MCF 10A (cell line): ENCODE results near the gene GNAL. TPM values are rescaled to one million over a fixed set of nuclear protein-coding genes. Genes with fewer than 3 reads are reported as not detected.

Experiments
- BruUV-seq: library from RNA; stranded (reverse); fragments of 400-500 nt; replicated peaks from 2 replicates; lab custom pipeline; 2021; lab: Mats Ljungman, UMichigan
- CTCF ChIA-PET: fragments of 300-600 bp; sonication (Branson Sonifier 250); formaldehyde crosslinking; extraction: SDS; loops from one replicate; lab custom pipeline; 2021; ENCODE audit warnings: antibody characterized with exemption, inconsistent platforms; lab: Yijun Ruan, JAX
- POLR2A ChIA-PET: fragments of 300-600, 350-650 bp; sonication (Branson Sonifier 250); formaldehyde crosslinking; extraction: SDS; loops from one replicate; lab custom pipeline; 2020; ENCODE audit warnings: antibody characterized with exemption, inconsistent platforms; lab: Yijun Ruan, JAX
- DNase-seq: peaks from one replicate; pipeline ENCODE4 v3.0.0-alpha.2; 2018; ENCODE audit not compliant: unreplicated experiment
- H3K27ac Mint-ChIP-seq: one replicate; pipeline ENCODE4 v1.8.0; 2022; ENCODE audit warnings: mild to moderate bottlenecking, low read depth, mixed read lengths; ENCODE audit not compliant: unreplicated experiment
- H3K27me3 Mint-ChIP-seq: one replicate; pipeline ENCODE4 v1.8.0; 2022; ENCODE audit warnings: mixed read lengths; ENCODE audit not compliant: insufficient read depth, unreplicated experiment
- H3K36me3 Mint-ChIP-seq: one replicate; pipeline ENCODE4 v1.8.0; 2022; ENCODE audit warnings: mild to moderate bottlenecking, moderate library complexity, mixed read lengths; ENCODE audit not compliant: insufficient read depth, unreplicated experiment
- H3K4me1 Mint-ChIP-seq: one replicate; pipeline ENCODE4 v1.8.0; 2022; ENCODE audit warnings: mixed read lengths; ENCODE audit not compliant: insufficient read depth, unreplicated experiment
- H3K4me3 Mint-ChIP-seq: one replicate; pipeline ENCODE4 v1.8.0; 2022; ENCODE audit warnings: mild to moderate bottlenecking, moderate library complexity, mixed read lengths; ENCODE audit not compliant: unreplicated experiment
- H3K9me3 Mint-ChIP-seq: one replicate; pipeline ENCODE4 v1.8.0; 2022; ENCODE audit warnings: mixed read lengths; ENCODE audit not compliant: unreplicated experiment
- intact Hi-C: fragments of 100-400 bp; cut with micrococcal nuclease; formaldehyde crosslinking; loops from 2 replicates; pipeline ENCODE4 v1.14.1; 2022
- total RNA-seq: library from RNA; stranded (reverse); gene quantifications from 2 replicates; pipeline ENCODE4 v1.2.3, GENCODE V29; 2022
- TF ChIP-seq, protein P1 (sequence below): fragments of 200-600 bp; IDR thresholded peaks from one replicate; pipeline ENCODE4 v1.8.0; 2022; ENCODE audit warnings: antibody characterized with exemption, mild to moderate bottlenecking; ENCODE audit not compliant: unreplicated experiment

Gene GNAL
- total RNA-seq, 1 experiment from 2014 or later, result 1.6 TPM

DNA sequence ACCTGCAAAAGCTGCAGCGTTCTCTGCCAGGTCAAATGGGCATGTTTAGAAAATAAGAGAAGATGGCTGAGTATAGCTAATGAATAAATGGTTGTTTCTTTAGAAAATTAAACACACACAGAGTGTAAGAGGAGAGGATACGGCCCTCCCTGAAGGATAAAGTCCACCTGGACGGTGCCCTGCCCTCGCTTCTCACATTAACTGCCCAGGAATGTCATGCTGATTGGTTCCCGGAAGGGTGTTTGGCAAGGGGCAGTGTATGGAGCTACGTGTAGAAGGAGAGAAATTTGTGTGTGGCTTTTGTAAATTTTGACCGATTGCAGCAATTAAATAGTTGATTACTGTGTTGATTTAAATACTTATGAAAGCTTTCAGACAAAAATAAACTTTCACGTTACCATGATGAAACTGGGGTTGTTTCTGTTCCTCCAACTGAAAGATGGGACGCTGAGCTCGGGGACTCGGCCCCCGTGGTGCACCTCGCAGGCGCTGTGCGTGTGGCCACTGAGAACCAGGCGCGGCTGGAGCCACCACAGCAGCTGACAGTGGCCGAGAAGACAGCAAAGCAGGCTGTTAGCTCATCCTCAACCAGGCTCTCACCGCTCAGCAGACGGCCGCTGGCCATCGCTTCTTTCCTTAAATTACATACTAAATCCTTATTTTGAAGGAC lies 196.3 kb downstream of the GNAL start:
- BruUV-seq, result no TSS peak
- Mint-ChIP-seq H3K4me1 (peaks cover 6% of the 10 kb centered on the region), H3K27ac (no peak overlapping the region), H3K4me3 (no peak overlapping the region), H3K36me3 (peaks cover 34% of the 10 kb centered on the region), H3K9me3 (no peaks in the 10 kb centered on the region), H3K27me3 (no peaks in the 10 kb centered on the region)
- ChIA-PET POLR2A (interaction anchor here (0.6 kb wide), 2 partner anchors 8 to 95 kb away, joined by 3 read pairs; no protein-coding TSS in a partner anchor), CTCF (interaction anchor here (1.4 kb wide), 1 partner anchor 152 kb away, joined by 6 read pairs; no protein-coding TSS in a partner anchor)
- intact Hi-C loops, result no loop called here
- no peak for DNase-seq
- TF ChIP-seq, protein P1, sequence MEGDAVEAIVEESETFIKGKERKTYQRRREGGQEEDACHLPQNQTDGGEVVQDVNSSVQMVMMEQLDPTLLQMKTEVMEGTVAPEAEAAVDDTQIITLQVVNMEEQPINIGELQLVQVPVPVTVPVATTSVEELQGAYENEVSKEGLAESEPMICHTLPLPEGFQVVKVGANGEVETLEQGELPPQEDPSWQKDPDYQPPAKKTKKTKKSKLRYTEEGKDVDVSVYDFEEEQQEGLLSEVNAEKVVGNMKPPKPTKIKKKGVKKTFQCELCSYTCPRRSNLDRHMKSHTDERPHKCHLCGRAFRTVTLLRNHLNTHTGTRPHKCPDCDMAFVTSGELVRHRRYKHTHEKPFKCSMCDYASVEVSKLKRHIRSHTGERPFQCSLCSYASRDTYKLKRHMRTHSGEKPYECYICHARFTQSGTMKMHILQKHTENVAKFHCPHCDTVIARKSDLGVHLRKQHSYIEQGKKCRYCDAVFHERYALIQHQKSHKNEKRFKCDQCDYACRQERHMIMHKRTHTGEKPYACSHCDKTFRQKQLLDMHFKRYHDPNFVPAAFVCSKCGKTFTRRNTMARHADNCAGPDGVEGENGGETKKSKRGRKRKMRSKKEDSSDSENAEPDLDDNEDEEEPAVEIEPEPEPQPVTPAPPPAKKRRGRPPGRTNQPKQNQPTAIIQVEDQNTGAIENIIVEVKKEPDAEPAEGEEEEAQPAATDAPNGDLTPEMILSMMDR, result no peak

DNA sequence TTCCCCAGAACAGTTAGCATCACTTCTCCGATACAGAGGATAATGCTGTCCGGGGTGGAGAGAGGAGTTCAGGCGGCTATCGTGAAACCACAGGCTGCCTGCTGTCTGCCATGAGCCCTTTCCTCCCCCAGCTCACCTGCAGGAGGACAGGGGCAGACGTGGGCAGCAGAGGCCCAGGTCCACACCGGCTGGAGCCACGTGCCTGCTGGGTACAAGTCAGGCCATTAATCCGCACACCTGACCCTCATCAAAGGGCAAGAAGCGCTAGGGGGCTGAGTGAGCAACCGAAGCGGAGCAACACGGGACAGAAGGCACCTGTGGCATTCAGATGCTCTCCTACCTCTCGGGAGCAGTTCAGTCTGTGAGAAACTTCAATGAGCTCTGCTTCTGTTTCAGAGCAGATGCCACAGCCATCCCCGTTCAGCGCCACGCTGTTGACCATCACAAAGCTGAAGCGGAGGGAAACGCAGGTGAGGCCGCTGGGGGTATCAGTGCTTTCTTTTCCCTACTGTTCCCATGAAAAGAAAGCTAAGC lies 197.6 kb downstream of the GNAL start:
- BruUV-seq, result no TSS peak
- TF ChIP-seq, protein P1, result no peak
- Mint-ChIP-seq H3K4me3 (no peak overlapping the region), H3K4me1 (peaks cover 6% of the 10 kb centered on the region), H3K36me3 (peaks cover 41% of the 10 kb centered on the region), H3K27ac (no peak overlapping the region), H3K27me3 (no peaks in the 10 kb centered on the region), H3K9me3 (no peaks in the 10 kb centered on the region)
- intact Hi-C loops, result no loop called here
- CTCF ChIA-PET, result interaction anchor here (0.7 to 2.4 kb wide), 2 partner anchors 159 to 231 kb away, joined by 3 to 5 read pairs; no protein-coding TSS in a partner anchor
- no peak for DNase-seq
- POLR2A ChIA-PET, result interaction anchor here (0.6 kb wide), 1 partner anchor 9 kb away, joined by 3 read pairs; no protein-coding TSS in a partner anchor

DNA sequence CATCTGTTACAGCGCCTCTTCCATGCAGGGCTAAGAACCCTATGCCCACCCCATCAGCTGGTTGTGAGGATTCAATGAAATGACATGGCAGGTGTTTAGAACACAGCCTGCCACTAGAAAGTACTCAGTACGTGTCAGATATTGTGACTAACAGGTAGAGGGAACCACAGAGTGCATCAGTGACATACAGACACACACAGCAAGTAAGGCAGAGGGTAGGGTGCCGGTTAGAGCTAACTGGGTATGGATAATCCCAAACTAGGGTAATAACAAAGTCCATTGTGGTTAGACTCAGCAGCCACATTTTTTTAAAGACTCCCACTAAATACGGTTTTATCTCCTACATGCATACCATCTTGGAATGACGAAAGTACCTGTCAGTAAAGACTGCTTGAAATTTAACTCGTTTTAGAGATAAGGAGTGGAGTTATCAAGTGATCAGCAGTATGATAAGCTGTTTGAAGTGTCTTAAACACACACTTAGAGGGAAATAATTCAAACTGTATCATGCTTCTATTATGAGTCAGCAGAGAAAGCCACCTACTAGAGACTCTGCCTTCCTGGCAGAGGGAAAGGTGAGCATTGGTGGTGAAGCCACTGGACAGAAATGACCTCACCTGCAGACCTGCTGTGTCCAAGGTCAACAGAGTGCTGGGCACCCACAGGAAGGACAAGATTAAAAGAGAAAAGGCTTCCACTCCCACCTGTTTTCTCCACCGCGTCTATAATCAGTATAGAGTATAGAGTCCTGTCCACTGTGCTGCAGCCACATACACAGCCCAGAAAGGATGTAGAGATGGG lies 198.5 kb downstream of the GNAL start:
- Mint-ChIP-seq H3K27ac (no peak overlapping the region), H3K9me3 (no peaks in the 10 kb centered on the region), H3K4me1 (peaks cover 6% of the 10 kb centered on the region), H3K36me3 (peaks cover 41% of the 10 kb centered on the region), H3K4me3 (no peak overlapping the region), H3K27me3 (no peaks in the 10 kb centered on the region)
- TF ChIP-seq, protein P1, result no peak
- ChIA-PET POLR2A (interaction anchor here (0.6 kb wide), 2 partner anchors 10 to 93 kb away, joined by 3 read pairs; no protein-coding TSS in a partner anchor), CTCF (interaction anchor here (2.4 kb wide), 1 partner anchor 232 kb away, joined by 5 read pairs; no protein-coding TSS in a partner anchor)
- DNase-seq, result no peak
- BruUV-seq, result no TSS peak
- intact Hi-C loops, result no loop called here

DNA sequence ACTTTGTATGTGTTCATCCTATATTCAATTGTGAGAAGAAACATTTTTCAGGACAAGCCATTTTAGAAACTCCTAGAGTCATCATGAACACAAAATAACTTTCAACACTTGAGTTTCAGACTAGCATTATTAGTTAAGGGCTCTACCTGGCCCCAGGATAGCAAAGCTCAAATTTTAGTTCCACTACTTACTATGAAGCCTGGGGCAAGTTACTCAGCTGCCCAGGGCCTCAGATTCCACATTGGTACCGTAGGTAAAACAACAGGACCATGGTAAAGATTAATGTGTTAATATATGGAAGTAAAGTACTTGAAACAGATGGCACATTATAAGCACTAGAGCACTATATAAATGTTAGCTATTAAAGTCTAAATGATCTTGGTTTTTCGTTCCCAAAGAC lies 199.7 kb downstream of the GNAL start:
- intact Hi-C loops, result no loop called here
- Mint-ChIP-seq H3K9me3 (no peaks in the 10 kb centered on the region), H3K27ac (no peak overlapping the region), H3K4me3 (no peak overlapping the region), H3K4me1 (peaks cover 12% of the 10 kb centered on the region), H3K36me3 (peaks cover 41% of the 10 kb centered on the region), H3K27me3 (no peaks in the 10 kb centered on the region)
- ChIA-PET CTCF (interaction anchor here (1.6 to 2.4 kb wide), 2 partner anchors 156 to 233 kb away, joined by 3 to 5 read pairs; no protein-coding TSS in a partner anchor), POLR2A (interaction anchor here (1.0 kb wide), 1 partner anchor 57 kb away, joined by 3 read pairs; no protein-coding TSS in a partner anchor)
- DNase-seq, result no peak
- TF ChIP-seq, protein P1, result no peak
- no TSS peak for BruUV-seq
